Measurements from ENCODE around the gene AURKB.
"Not testable (repeated sequence)": the region's sequence is repeated elsewhere in the genome, so short reads cannot be mapped to it uniquely, and the experiment has no call there.

DNA sequence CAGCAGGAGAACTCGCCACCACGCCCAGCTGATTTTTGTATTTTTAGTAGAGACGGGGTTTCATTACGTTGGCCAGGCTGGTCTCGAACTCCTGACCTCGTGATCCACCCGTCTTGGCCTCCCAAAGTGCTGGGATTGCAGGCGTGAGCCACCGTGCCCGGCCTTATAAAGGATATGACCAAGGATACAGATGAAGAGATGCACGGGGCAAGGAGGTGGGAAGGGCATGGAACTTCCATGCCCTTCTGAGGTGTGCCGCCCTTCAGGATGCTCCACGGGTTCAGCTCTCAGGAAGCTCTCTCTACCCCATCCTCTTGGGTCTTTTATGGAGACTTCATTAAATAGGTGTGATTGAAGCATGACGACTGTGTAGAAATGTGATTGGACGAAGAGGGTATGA lies 3.6 kb upstream of the AURKB start:
- TF ChIP-seq, protein P1, sequence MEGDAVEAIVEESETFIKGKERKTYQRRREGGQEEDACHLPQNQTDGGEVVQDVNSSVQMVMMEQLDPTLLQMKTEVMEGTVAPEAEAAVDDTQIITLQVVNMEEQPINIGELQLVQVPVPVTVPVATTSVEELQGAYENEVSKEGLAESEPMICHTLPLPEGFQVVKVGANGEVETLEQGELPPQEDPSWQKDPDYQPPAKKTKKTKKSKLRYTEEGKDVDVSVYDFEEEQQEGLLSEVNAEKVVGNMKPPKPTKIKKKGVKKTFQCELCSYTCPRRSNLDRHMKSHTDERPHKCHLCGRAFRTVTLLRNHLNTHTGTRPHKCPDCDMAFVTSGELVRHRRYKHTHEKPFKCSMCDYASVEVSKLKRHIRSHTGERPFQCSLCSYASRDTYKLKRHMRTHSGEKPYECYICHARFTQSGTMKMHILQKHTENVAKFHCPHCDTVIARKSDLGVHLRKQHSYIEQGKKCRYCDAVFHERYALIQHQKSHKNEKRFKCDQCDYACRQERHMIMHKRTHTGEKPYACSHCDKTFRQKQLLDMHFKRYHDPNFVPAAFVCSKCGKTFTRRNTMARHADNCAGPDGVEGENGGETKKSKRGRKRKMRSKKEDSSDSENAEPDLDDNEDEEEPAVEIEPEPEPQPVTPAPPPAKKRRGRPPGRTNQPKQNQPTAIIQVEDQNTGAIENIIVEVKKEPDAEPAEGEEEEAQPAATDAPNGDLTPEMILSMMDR (IDR thresholded peaks at IDR 0.05): not testable (repeated sequence)
- not testable (repeated sequence) for TF ChIP-seq POLR2AphosphoS5, POLR2A (IDR thresholded peaks at IDR 0.05)
